Fibroblast of skin of back (primary cell): Measurements from ENCODE around the gene ALG14.

Experiments used
- DNase-seq: peaks from one replicate; pipeline ENCODE4 v3.0.0-alpha.2; 2013

The ALG14 gene

DNA sequence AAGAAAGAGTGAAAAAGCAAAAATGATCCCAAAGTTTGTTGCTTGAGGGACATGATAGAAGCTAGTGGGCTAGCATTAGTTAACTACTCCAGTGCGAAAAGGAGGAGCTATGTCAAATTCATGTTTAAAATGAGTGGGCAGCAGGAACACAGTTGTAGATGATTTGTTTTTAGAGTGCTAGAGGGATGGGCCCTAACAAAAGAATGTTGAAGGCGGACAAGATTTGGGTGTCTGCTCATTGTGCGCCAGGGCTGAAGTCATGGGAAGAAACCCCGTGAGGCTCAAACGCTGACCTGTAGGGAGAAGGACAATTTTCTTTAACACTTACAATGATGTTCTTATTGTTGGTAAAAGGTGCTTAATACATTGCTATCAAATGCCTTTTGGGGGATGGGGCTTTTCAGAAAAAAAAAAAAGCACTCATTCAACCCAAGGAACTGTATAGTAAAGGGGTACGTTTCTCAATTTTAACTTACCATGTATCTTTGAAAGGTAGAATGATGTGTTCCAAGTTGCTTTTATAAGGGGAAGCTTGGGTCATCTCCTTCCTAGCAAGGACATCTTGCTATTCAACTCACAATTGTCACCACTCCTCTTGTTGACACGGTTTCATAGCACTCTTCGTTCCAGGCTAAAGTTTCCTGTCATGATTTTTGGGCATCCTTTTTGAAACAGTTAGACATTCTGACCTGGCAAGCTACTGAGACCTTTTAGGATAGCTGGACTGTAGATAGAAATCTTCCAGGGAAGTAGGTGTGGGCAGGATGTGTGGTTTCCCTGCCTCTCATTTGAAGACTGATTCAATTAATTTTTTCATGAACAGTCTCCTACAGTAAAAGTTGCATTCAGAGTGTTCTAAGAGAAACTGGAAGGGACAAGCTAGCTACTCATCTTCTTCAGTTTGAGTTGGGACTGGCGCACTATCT, 92.8 kb downstream of the ALG14 start:
- no peak for DNase-seq

DNA sequence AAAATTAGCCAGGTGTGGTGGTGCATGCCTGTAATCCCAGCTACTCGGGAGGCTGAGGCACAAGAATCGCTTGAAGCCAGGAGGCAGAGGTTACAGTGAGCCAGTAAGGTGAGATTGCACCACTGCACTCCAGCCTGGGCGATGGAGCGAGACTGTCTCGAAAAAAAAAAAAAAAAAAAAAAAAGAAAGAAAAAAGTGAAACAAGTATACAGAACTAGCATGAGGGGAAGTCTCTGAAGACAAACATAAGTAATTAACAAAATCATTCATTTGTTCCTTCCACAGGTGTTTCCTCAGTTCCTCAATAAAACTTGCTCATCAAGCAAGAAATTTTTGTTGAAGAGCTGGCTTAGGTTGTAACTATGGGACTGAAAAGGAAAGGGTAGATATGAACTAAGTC, 93.6 kb downstream of the ALG14 start:
- DNase-seq, result no peak

GRCh38 chr1:94978401-94978800, 94.3 kb downstream of the ALG14 start:
- no peak for DNase-seq

- no peak for DNase-seq
Observed at GRCh38 chr1:94976971-94977548, 95.7 kb downstream of the ALG14 start.

DNA sequence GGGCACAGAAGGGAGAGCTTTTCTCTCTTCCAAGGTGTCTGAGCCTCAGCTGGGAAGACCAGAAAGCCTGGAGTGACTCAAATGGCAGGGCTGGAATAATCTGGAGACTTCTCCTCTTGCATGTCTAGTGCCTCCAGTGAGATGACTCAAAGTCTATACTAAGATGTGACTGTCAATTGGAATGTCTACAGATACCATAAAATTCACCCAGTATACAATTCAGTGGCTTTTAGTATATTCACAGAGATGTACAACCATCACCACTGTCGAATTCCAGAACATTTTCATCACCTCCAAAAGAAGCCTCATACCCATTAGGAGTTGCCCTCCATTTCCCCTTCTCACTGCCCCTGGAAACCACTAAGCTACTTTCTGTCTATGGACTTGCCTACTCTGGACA, 97.9 kb downstream of the ALG14 start:
- peak; percentile 99 for DNase-seq

- peak; percentile 79 for DNase-seq
Observed at GRCh38 chr1:94974241-94974640, 98.5 kb downstream of the ALG14 start.

DNA sequence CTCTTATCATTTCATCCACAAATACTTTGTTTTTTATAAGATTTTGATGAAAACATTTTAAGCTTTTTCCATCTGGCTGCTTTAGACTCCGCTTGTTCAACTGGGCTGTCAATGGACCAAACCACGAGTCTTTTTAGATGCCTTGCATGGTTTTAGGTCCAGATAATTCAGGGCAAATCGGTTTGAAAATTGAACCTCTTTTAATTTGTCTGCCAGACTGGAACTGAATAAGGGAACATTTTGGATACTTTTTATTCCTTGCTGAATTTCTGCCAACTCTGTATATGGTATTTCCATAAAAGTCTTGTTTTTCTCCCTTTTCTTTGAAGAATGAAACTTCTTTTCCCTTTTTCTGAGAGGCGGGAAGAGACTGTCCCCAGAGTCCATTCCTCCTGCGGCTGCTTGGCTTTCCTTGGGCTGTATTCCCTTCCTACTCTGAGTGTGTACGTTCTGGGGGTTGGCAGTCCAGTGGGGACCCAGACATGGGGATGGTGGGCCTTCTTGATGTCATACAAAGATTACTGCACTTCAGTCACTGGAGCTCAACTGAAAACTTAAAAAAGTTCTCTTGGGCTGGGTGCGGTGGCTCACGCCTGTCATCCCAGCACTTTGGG, 99.3 kb downstream of the ALG14 start:
- peak; percentile 33 for DNase-seq

DNA sequence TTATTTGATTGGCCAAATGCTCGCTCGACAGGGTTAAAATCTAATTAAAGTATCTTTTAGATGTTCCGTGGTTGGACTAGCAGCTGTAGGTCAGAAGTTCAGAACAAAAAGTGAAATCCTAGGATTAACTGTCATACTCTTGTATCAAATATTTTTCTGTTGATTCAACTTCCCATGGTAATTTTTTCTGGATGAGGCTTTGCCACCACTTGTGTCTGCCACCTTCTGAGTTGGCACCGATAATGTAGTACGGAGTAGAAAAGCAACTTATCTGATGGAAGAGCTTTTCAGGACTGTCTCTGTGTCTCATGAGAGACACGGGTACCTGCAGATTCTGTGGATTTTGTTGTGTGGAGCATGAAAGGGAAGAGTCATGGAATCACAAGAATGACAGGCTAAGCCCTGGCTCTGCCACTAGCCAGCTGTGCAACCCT, 101.2 kb downstream of the ALG14 start:
- DNase-seq, result peak; percentile 88

DNA sequence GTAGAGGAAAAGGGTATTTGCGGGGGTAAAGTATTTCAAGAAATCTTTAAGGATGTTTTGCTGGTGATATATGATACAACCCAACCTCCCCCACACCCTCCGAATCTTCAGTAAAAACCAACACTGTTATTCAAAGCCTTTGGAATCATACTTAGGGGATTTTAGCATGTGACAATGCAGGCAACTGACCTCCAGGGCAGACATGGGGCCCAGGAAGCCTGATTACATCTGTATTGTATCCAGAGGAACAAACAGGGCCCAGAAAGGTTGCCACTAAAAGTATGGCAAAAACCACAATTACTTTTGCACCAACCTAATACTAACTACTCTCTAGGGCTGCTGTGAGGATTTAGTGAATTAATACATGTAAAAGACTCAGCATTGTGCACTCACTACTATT, 102.0 kb downstream of the ALG14 start:
- peak; percentile 67 for DNase-seq

- no peak for DNase-seq
Observed at GRCh38 chr1:94969137-94969536, 103.6 kb downstream of the ALG14 start.

GRCh38 chr1:94966033-94966432, 106.7 kb downstream of the ALG14 start:
- no peak for DNase-seq

GRCh38 chr1:94963864-94964263, 108.9 kb downstream of the ALG14 start:
- DNase-seq, result no peak

GRCh38 chr1:94962409-94963265, 110.1 kb downstream of the ALG14 start:
- no peak for DNase-seq

- no peak for DNase-seq
Observed at GRCh38 chr1:94961988-94962387, 110.8 kb downstream of the ALG14 start.

DNA sequence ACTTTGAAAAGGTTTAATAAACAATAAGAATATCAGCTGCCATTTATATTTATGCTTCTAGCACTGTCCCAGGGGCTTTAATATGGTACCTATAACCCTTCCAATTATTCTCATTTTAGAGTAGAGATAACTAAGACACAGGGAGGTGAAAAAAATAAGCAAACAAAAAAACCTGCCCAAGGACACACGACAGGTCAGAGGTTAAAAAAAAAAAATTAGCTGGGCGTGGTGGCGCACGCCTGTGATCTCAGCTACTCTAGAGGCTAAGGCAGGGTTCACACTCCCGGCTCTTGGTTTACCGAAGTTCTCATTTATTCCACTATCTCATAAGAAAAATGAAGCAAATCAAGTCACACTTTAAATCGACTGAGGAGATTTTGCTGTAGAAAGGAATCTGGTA, 111.2 kb downstream of the ALG14 start:
- no peak for DNase-seq

DNA sequence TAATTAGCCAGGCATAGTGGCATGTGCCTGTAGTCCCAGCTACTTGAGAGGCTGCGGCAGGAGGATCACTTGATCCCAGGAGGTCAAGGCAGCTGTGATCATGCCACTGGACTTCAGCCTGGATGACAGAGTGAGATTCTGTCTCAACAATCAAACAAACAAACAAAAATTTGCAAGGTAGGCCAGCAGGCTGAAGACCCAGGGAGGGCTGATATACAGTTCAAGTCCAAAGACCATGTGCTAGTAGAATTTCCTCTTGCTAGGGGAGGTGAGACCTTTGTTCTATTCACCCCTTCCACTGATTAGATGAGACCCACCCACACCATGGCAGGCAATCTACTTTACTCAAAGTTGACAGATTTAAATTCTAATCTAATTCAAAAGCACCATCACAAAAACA, 114.7 kb downstream of the ALG14 start:
- DNase-seq, result no peak

DNA sequence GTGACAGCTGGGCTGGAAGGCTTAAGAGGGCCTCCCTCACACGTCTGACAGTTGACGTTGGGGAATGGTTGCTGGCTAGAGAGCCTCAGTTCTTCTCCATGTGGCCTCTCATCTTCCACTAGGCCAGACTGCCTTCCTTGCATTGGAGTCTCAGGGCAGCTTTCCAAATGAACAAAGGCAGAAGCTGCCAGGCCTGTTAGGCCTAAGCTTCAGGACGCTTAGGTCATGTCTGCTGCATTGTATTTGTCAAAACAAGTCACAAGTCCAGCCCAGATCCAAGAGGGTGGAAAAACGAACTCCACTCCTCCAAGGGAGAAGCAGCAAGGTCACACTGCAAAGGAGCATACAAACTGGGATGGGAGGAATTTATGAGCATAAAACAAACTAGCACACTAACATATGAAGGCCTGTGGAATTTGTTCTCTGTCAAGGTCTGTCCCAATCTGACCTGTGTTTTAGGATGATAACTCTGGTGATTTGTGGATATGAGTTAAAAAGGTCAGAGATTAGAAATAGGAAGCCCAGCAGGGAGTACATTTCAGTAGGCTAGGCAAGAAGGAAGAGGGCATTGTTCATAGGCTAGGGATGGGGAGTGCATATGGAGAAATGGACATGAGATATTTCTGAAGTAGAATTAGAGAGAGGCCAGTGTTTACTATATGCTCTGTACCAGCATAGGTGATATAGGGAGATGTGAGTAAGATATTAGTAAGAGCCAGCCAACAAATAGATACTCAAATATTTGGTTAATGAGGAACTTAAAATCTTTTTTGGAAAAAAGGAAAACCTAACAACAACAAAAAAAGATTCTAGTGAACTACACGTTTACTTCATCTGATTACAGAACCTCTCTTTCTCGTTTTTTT, 116.8 kb downstream of the ALG14 start:
- DNase-seq, result no peak

DNA sequence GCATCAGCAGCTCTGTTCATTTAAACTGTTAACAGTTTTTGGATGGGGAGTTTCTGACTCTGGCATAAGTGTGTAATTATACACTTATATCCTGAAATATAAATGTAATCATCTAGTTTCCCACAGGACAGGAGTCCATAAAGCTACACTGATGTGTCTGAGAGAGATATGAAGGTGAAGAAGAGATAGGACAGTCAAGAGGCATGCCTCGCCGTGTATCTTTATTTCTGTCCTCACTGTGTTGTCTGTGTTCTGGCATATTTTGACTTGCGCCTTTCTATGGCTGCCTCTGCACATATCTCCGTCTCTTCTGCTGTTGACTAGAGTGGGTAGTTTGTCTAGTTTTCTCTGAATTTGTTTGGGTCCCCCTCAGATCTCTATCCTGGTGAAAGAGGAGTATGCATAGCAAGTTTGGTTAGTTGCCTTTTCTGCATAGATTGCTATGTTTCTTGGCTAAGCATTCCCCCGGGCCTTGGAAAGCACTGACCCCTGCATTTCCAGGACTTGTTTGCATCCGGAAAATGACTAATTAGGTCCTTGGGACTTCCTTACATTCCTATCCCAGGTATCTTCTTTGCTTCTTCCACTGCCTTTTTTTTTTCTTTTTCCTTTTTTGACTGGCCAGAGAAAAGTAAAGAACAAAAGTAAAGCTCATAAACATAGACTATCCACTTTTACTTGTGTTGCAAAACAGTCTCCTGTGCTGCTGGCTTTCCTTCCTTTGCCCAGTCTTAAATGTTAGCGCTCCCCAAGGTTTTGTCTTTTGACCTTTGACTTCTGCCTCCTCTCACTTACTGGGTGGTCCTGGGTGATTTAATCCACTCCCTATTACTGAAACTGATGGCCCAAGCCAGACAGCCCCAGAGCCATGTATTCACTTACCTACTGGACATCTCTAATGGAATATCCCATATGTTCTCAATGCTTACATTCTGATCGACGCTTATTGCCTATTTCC, 118.2 kb downstream of the ALG14 start:
- DNase-seq, result no peak

DNA sequence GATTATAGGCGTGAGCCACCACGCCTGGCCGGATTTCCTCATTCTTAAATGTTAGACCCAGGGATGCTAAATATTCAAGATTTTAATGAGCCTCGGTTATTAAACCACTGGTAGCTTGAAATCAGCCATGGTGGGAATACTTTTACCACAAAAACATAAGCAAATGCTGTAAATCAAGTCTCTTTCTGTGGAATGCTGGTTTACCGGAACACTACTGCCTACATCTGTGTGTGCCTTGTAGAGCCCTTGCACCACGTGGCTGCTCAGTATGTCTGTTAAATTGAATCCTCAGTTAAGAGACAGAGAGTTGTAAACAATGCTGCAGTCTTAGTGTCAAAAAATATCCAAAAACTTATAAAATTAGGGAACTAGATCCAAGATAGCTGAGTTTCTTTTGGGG, 119.0 kb downstream of the ALG14 start:
- DNase-seq, result no peak

DNA sequence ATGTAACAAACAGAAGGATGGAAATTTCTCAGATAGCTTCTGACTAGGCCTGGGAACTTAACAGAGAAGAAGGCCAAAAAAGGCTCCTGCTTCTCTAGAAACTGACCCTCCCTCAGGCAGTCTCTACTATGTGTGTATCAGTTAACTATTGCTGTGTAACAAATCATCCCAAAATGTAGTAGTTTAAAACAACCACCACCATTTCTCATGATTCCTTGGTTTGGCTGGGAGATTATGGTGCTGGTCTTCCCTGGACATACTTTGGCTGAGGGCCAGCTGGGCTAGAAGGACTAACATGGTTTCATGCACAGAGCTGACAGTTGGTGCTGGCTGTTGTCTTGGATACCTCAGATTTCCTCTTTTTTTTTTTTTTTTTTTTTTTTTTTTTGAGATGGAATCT, 119.6 kb downstream of the ALG14 start:
- no peak for DNase-seq

GRCh38 chr1:94952539-94952938, 120.2 kb downstream of the ALG14 start:
- no peak for DNase-seq
